Activated CD8-positive, alpha-beta memory T cell treated with anti-CD3 and anti-CD28 coated beads for 4 hours (primary cell): ENCODE measurements around the gene GPR35.

Experiments used
- DNase-seq, 2 donors: peaks; one replicate each; pipeline ENCODE4 v3.0.0-alpha.2; 2020; ENCODE audit warnings: low read depth in 2 of 2

GPR35 gene

DNA sequence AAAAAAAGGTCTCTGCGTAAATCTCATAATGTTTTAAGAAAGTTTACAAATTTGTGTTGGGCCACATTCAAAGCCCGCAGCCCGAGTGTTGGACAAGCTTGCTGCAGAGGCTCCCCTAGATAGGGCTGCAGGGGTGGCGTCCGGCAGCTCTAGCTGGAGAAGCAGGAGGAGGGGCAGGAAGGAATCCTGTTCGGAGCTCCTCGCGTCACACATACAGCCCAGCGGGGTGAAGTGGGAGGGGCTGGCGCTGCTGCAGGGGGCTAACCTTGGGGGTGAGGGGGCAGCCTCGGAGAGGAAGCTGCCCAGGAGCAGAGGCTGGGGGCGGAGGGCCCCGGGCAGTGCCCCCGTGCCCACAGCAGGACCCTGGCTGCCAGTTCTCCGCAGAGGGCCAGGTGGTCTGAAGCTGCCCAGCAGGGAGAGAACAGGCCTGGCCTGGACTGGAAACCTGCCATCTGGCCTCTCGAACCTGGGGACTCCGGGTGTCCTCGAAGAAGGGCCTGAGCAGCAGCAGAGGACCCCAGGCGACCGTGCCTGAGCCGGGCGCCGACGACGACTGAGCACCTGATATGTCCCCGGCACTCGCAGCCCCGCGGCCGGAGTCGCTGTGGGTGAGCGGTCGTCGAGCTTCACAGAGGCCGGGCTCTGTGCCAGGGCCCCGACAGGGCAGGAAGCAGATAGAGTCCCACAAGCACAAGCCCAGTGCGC, 2.6 kb upstream of the GPR35 start:
- peak in 1 of 2 donors; percentile 23 for DNase-seq

DNA sequence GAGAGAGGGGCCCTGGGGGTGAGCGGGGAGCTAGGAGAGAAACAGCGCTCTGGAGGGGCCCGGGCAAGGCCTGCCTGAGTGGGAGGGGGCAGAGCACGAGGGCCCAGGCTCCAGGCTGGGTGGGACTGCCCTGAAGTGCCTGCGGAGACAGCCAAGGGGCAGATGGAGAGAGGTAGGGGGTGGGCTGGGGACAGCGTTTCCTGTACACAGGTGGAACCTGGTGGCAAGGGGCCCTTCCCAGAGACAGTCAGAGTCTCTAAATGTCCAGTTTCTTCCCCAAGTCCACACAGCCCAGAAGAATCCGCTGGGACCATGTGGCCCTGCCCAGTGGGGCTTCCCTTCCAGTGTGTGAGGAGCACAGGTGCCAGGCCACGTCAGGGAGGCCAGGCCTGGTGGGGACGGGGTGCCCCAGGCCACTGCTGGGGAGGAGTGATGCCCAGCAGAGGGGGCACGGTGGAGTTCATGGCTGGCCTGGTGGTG, 1.7 kb upstream of the GPR35 start:
- DNase-seq = no peak

DNA sequence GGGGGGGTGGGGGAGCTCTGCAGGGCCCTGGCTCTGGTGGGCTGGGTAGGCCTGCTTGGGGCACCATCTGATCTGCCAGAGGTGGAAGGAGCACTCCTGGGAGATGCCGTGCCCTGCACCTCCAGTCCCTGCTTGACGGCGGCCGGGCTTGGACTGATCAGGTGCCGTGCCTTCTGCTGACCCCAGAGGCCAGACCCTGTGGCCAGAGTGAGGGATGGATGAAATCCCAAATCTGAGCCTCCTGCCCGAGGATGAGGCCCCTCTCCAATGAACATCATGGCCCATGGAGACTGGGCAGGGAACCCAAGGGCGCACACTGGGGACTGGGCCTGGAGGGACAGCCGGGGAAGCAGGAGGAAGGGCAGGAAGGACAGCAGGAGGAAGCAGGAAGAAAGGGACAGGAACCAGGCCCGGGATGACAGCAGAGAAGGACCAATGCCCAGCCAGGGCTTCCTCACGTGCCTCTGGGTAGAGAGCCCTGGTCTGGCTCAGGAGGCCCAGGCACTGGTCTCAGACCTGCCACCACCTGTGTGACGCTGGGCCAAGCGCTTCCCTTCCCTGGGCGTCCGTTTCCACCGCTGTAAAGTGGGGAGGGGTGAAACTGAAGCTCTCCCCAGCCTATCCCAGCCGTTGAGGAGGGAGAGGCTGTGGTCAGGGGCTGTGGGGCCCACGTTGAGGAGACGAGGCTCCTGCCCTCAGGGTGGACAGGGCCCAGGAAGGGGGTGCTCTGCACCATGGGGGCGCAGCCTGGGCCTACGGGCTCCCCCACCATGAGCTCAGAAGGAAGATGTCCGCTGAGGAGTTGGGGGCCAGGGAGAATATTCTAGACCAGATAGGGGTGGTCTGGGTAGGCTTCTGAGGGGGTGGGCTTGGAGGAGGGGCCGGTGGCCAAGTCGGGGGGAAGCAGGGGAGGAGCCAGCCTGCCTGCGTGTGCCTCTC, 1.0 kb upstream of the GPR35 start:
- DNase-seq = no peak

GRCh38 chr2:240626531-240627300, 1.4 kb downstream of the GPR35 start:
- DNase-seq = no peak

DNA sequence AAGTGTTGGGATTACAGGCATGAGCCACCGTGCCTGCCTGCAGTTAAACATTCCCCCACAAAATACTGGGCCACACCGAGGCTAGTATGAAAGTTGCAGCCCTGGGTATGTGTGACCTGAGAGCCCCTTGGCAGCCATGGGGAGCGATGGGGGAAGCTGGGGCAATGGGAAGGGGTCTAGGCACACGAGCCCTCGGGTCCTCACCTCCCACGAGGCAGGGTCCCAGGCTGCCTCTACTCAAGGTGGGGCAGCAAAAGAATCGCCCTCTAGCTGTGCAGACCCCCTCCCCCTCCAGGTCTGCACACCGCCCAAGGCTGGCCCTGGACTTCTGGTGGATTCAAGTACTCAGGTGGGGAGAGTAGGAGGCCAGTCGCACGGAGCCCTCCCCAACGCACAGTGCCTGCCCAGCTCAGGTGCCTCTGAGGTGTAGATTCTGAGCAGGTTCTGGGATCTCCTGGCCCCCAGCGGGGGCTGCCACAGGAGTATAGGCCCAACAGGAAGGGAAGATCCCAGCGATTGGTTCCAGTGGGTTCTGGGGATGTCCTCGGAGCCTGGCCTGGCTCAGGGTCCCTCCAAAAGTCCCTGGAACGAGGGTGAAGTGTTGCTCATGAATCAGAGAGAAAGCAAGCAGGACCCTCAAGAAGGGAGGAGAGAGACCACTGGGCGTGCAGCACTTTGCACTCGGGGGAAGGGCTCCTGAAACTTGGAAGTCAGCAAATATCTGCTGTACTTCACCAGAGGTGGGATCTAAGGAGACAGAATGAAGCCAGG, 2.6 kb downstream of the GPR35 start:
- no peak for DNase-seq

DNA sequence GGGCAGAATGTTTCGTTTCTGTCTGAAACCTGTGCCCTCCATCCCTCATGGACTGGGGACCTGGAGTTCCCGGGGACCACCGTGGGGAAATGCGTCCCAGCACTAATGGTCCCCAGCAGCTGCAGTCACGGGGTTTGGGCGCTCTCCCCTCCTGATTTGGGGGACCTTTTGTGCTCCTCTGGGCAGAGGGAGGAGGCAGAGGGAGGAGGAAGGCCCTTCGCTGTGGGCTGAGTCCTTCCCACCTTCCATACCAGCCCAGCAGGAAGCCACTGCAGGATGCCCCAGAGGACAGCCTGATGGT, 3.2 kb downstream of the GPR35 start:
- no peak for DNase-seq

DNA sequence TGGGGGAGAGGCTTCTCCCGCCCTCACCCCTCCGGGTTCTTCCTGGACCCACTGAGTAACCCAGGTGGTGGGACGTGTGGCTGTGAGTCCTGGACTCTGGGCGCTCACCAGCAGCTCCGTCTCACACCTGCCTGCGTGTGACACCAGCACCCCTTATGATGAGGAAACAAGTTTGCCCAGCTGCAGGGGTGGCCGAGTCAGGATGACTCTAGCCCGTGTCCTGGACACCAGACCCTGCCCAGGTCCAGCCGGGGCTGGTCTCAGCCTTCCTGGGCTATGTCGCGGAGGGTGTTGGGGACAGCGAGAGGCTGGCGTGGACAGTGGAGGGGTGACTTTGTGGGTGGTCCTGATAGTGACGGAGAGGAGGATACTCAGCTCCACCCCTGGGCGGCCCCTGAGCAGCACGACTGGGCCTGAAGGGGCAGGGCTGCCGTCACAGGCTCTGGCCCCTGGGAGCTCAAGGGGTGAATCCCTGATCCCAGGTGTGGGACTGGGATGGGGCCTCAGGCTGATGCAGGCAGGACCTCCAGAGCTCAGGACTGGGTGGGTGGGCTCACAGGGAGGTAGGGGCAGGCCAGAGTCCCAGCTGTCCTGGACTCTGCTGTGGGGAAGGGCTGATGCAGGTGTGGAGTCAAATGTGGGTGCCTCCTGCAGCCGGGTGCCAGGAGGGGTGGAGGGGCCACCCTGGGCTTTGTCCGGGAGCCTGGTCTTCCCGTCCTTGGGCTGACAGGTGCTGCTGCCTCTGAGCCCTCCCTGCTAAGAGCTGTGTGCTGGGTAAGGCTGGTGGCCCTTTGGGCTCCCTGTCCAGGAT, 3.7 kb downstream of the GPR35 start:
- DNase-seq = no peak

DNA sequence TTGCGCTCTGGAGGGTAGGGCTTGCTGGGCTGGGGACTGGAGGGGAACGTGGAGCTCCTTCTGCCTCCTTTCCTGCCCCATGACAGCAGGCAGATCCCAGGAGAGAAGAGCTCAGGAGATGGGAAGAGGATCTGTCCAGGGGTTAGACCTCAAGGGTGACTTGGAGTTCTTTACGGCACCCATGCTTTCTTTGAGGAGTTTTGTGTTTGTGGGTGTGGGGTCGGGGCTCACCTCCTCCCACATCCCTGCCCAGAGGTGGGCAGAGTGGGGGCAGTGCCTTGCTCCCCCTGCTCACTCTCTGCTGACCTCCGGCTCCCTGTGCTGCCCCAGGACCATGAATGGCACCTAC, 4.3 kb downstream of the GPR35 start:
- no peak for DNase-seq

GRCh38 chr2:240629968-240630770, 4.9 kb downstream of the GPR35 start:
- DNase-seq = no peak

DNA sequence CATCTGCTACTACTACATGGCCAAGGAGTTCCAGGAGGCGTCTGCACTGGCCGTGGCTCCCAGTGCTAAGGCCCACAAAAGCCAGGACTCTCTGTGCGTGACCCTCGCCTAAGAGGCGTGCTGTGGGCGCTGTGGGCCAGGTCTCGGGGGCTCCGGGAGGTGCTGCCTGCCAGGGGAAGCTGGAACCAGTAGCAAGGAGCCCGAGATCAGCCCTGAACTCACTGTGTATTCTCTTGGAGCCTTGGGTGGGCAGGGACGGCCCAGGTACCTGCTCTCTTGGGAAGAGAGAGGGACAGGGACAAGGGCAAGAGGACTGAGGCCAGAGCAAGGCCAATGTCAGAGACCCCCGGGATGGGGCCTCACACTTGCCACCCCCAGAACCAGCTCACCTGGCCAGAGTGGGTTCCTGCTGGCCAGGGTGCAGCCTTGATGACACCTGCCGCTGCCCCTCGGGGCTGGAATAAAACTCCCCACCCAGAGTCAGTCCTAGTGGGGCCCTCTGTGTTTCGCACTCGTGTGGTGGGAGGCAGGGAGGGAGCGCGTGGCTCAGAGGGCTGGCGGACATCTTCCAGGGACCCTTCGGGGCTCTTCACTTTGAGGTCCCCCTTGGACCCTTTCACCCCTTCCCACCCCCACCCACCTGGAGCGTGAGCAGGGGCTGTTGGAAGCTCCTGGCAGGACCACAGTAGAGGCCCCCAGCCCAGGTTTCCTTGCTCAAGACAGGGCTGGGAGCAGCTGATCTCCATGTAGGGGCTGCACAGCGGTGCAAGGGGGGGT, 5.7 kb downstream of the GPR35 start:
- no peak for DNase-seq

GRCh38 chr2:240631548-240632305, 6.4 kb downstream of the GPR35 start:
- no peak for DNase-seq

DNA sequence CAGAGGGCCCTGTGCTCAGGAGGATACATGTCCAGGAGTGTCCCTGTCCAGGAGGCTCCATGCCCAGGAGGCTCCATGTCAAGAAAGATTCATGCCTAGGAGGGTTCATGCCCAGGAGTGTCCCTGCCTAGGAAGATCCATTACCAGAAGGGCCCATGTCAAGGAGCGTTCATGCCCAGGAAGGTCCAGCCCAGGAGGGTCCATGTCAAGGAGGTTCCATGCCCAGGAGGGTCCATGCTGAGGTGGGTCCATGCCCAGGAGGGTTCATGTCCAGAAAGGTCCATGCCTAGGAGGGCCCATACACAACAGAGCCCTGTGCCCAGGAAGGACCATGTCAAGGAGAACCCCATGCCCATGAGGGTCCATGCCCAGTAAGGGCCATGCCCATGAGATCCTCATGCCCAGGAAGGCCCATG, 7.0 kb downstream of the GPR35 start:
- DNase-seq = no peak

GRCh38 chr2:240635121-240635997, 10.1 kb downstream of the GPR35 start:
- DNase-seq = no peak

DNA sequence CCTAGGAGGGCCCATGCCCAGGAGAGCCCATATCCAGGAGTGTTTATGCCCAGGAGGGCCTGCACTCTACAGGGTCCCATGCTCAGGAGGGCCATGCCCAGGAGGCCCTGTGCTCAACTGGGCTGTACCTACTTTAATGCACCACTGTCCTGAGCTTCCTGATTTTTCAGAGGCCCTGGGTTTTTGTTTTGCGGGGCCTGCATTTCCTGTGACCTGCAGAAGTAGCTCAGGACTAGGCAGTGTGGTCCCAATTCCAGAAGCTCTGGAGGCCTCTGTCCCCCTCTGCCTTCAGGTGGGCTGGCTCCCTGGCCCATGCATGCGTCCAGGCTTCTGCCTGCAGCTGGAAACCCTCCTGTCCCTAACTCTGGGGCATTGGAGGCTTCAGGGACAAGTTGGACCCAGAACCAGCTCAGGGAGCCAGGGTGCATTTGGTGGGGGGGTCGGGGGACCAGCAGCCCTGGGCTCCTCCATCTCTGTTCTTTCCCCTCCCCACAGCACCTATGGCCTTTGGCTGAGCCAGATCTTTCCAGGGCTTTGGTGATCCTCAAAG, 10.8 kb downstream of the GPR35 start:
- DNase-seq = no peak

GRCh38 chr2:240636563-240637115, 11.4 kb downstream of the GPR35 start:
- DNase-seq = no peak

- DNase-seq = no peak
These were observed 12.0 kb downstream of the GPR35 start for GRCh38 chr2:240637116-240637900.
